NCI-H2171 treated with DMSO at 0.1 percent for 48 hours (cell line): Measurements from ENCODE around the gene AGPAT2.
"Not testable (repeated sequence)": the region's sequence is repeated elsewhere in the genome, so short reads cannot be mapped to it uniquely, and the experiment has no call there.

ENCODE experiments used
- DNase-seq: peaks from one replicate; lab custom pipeline; 2025; lab: John Stamatoyannopoulos, UW

Gene AGPAT2

DNA sequence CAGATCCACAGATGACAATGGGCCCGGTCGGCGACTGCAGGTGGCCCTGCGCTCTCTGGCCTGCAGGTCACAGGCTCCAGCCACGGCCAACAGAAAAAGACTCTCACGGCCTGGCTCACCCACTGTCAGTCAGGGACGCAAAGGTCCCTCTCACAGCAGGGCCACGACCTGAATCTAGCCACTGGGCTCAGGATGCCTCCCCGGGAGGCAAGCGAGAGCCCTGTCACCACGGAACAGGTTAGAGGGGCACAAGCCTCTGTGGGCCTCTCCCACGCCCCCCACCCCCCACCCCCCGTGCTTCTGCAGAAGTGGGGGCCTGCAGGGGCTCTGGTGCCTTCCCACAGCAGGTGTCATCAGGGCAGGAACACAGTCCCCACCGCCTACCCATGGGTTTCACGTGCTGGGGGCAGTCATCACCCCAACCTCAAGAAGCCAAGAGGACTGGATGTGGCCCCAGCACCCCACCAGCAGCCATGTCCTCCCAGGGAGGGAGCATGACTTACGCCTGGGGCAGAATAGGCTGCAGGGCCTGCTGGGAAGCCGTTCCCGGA, 41.8 kb downstream of the AGPAT2 start:
- no peak for DNase-seq

DNA sequence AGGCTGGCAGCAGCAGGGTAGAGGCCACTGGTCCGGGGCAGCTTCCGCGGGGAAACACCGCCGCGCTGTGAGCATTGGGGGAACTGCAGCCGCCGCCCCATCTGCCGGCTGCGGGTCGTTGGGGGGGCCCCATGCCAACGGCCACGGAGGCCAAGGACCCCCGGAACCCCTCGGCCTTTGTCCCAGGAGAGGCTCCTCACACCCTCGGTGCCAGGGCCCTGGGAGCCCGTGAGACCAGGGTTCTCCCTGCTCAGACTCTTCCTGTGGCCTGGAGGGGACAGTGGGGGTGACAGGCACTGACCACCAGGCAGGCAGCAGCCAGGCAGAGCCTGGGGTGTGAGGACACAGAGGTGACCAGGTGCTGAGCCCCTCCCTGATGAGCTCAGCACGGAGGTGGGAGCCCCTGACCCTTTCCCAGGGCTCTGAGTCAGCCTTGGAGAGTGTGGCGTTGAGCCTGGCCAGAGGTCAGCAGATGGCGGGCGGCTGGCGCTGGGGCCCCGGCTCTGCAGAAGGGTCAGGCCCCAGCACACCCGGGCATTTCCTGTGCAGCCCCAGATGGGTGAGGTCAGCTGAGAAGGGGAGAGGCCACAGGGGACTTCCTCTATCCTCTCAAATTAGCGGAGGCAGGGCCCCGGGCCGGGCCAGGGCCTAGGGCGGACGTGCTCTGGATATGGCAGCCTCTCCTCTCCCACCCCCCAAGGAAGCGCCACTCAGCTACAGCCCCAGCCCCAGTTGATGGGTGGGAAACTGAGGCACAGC, 42.5 kb downstream of the AGPAT2 start:
- no peak for DNase-seq

DNA sequence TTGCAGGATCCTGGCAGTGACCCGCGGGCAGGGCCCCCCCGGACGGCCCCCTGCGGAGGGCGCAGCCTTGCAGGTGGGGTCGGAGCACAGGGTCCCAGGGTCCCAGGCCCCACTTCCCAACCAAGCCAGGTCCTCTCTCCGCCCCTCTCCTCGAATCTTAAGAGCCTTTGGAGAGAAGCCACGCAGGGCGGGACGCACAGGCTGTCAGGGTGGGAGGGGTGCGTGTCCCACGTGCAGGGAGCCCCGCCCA, 43.0 kb downstream of the AGPAT2 start:
- peak; percentile 80 for DNase-seq

DNA sequence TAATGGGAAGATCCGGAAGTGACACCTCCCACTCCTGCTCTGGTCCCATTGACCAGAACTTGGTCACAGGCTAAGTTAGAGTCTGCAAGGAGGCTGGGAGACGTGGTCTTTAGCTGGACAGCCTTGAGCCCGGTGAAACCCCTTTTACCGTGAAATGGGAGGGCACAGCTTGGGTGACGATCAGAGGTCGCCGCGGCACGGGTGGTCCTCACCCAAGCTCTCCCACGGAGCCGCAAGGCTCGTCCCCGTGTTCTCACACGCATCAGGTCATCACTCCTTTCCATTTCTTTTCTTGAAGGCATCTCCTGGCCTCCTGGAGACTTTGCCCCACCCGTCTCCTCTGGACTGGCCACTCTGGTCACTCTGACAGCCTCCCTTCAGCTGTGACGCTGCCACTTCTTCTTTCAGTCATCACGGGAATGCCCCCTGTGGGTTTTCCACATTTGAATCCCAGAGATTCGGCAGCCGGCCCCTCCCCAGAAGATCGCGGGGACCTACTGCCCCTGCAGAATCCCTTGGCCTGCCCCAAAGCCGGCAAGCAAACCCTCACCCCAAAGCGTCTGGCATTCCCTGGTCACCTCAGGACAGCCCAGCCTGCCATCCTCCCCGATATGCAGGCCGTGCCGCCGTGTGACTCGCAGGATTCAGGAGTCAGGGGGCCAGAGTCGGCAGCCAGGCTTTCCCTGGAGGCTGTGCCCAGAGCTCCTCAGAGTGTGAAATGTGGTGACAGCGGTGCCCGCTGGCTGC, 43.5 kb downstream of the AGPAT2 start:
- no peak for DNase-seq

DNA sequence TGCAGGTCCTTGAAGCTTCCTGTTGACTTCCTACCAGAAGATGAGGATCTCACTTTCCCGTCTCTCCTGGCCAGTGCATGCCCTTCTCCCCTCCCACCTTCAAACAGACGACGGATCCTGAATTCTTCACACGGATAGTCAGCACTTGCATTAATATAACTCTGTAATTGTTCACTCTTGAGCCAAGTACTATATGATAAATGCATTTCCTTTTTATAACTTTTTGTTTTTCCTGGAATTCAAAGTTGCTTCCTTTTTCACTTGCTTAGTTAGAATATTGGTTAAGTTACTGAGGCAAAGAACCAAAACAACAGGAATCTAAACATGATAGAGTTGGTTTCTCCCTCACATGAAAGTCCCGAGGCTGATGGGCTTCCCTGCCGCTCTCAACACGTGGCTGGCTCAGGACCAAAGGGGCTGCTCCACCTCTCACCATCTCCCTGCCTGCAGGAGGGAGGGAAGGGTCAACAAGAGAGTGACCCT, 44.8 kb downstream of the AGPAT2 start:
- no peak for DNase-seq

DNA sequence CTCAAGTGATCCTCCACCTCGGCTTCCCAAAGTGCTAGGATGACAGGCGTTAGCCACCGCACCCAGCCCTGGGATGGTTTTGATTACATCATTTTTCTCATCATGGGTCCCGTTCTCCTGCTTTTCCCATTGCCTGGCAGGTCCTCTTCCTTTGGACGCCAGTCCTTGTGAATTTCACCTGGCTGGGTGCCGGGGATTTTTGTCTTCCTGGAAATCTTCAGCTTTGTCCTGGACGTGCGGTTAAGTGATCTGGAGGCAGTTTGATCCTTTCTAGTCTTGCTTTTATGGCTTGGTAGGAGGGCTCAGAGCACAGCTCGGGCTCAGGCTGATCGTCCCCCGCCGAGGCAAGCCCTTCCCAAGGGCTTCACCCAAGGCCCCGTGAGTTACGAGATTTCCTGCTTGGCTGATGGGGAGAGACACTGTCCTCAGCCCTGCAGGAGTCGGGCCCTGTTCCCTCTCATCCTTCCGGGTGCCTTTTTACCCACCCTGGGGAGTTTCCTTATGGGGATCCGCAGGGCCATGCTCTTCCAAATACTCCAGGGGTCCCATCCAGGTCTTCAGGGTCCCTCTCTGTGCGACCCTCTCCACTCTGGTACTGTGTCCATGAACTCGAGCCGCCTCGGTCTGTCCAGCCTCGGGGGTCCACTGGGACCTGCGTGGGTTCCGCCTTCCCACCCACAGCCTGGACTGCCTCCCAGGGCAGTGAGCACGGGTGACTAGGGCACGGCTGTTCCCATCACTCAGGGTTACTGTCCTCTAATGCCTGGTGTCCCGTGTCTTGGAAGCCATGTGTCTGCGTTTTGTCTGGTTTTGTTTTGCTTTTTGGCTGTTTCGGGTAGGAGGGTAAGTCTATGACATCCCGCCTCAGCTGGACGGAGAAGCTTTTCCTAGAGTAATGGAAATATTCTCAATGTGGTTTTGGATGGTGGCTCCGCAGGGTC, 46.8 kb downstream of the AGPAT2 start:
- DNase-seq, result no peak

DNA sequence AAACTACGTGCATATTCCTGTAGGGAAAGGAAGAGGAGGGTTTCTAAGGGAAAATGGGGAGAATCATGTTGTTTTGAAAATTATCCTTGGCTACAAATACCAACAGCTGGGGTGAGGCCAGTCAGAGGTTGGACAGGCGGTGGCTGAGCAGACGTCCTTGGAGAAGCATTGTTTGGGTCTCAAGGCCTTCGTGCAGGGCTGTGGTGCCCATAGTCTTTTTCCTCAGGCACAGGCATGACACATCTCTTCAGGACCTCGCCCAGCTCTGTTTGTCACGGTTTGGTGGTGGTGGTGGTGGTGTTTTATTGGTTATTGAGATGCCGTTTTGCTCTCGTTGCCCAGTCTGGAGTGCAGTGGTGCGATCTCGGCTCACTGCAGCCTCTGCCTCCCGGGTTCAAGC, 52.4 kb downstream of the AGPAT2 start:
- no peak for DNase-seq

DNA sequence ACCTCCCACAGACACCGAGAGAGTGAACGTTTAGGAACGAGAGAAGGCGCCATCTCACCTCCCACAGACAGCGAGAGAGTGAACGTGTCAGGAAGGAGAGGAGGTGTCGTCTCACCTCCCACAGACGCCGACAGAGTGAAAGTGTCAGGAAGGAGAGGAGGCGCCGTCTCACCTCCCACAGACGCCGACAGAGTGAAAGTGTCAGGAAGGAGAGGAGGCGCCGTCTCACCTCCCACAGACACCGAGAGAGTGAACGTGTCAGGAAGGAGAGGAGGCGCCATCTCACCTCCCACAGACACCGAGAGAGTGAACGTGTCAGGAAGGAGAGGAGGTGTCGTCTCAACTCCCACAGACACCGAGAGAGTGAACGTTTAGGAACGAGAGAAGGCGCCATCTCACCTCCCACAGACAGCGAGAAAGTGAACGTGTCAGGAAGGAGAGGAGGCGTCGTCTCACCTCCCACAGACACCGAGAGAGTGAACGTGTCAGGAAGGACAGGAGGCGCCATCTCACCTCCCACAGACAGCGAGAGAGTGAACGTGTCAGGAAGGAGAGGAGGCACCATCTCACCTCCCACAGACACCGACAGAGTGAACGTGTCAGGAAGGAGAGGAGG, 54.7 kb downstream of the AGPAT2 start:
- not testable (repeated sequence) for DNase-seq

DNA sequence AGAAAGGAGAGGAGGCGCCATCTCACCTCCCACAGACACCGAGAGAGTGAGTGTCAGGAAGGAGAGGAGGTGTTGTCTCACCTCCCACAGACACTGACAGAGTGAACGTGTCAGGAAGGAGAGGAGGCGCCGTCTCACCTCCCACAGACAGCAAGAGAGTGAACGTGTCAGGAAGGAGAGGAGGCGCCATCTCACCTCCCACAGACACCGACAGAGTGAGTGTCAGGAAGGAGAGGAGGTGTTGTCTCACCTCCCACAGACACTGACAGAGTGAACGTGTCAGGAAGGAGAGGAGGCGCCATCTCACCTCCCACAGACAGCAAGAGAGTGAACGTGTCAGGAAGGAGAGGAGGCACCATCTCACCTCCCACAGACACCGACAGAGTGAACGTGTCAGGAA, 55.2 kb downstream of the AGPAT2 start:
- not testable (repeated sequence) for DNase-seq

DNA sequence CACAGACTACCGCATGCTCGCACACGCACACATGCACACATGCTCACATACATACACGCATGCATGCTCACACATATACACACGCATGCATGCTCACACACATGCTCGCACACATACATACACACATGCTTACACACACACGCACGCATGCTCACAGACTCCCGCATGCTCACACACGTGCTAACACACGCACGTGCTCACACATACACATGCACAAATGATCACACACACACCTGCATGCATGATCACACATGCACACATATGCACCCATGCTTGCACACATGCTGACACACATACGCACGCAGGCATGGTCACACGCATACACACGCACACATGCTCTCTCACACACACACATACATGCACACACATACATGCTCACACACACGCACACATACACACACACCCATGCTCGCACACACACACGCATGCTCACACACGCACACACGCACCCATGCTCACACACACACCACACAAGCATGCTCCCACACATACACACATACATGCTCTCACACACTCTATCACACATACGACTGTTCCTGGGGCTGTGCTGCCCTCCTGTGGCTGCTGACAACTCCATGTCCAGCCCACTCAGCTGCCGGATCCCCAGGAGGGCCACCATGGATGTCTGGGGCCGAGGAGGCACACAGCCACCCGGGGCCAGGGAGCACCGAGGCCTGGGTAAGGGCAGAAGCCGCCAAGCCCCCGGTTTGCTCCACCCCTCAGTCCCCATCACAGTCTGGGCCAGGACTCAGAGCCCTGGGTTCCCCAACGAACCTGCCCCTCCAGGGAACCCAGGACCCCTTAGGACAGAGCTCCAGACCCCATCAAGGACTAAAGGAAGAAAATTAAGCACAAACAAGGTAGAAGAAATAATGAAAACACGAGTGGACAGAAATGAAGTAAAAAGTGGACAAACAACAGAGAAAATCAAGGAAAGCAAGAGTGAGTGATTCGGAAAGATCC, 55.9 kb downstream of the AGPAT2 start:
- DNase-seq, result peak; percentile 87

DNA sequence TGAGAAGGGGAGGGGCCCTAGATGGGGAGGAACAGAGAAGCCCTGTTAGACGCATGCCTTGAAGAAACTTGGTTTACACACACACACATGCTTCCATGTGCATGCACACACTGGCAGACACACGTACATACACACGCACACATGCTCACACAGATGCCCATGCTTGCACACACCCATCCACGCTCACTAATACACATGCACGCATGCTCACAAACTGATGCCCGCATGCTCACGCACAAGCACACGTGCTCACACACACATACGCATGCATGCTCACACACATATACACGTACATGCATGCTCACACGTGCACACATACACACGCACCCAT, 56.6 kb downstream of the AGPAT2 start:
- no peak for DNase-seq

DNA sequence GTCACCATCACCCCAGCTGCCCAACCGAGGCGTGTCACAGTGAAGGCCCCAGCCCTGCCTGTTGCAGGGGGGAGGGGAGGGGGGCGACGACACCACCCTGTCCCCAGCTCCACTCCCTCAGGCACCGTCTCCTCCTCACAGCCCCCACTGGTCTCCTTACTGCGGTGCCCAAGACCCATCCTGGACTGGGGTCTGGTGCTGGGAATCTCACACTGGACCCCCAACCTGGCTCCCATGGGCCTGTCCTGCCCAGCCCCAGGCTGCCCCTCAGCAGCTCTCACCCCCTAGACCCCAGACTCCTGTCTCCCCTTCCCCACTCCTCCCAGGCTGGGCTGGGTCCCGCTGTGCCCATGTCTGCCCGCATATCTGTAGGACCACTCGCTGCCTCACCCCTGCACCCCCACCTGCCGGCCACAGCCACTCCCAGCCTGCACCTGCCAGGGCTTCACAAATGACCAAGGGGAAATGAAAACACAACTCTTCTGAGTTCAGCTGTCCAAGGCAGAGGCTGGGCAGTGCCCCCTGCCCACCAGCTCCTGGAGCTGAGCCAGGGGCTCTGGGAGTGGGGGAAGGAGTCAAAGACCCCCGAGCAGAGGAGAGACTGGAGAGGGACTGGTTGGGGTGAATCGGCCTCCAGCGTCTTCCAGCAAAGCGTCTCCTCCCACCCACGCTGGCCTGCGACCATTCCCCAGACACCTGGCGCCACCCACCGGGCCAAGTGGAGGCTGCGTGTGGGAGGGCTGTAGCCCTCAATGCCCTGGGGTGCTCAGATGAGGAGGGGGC, 57.2 kb downstream of the AGPAT2 start:
- DNase-seq, result peak; percentile 83

DNA sequence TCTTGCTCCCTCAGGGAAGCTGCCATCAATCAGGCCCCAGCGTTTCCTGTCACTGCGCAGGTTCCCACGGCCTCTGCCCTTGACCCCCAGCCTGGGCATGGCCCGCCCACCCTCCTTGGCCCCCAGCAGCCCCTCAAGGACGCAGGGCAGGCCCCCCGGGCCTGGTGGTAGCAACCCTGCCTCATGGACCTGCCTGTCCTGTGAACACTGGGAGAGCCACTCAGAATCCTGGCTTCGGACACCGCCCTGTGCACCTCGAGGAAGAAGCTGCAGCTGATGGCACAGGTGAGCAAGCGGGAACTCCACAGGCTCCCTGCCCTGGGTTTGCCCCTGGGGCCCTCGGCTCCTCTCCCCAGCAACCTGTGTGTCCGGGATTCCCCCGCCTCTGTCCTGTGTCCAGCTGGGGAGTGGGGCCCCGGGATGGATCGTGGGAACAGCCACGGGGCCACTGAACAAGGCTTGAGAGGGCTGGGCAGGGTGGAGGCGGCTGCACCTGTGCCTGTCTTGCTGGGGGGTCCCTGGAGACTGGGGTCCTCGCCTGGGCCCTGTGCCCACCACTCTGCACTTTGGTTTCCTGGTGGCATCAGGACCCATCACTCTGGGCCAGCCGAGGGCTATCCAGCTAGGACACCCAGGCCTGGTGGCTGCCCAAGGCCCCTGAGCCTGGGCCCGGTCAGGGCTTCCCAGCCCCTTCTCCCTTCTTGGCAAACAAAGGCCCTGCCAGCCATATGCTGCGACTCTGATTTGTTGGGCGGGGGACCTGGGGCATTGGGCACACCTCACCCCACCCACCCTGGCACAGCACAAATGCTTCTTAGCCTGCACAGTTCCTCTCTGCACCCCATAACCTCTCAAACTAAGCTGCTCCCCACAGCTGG, 58.0 kb downstream of the AGPAT2 start:
- peak; percentile 68 for DNase-seq

DNA sequence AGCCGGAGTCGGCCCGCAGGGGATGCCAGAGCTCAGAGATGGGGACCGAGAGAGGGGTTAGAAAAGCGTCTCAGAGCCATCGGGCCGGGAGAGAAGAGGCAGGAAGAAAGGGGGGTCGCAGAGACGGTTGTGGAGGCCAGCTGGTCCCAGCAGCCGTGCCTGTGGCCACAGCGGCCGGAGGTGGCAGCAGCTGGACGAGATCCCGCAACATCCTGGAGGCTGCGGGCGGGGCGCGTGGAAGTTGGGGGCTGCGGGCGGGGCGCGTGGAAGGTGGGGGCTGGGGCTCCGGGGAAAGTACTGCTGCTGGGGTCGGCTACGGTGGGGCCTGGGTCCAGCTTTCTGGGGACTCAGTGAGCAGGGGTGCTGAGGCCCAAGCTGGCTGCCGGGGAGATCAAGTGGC, 59.0 kb downstream of the AGPAT2 start:
- DNase-seq, result no peak

DNA sequence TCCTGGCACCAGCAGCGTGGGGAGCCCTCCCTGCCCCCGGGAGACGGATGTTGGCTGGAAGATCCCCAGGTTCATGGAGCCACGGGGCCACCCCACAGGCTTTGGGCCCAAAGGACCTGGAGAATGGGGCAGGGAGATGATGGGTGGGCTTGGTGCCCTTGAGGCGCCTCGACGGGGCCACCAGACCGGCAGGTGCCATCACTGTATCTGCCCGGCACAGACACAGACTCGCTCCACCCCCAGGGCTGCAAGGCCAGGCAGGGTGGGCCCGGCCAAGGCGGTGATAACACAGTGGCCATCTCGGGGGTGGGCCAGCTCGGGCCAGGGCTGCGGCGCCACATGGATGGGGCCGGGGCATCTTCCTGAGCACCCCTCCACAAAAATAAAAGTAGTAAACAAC, 59.6 kb downstream of the AGPAT2 start:
- no peak for DNase-seq

DNA sequence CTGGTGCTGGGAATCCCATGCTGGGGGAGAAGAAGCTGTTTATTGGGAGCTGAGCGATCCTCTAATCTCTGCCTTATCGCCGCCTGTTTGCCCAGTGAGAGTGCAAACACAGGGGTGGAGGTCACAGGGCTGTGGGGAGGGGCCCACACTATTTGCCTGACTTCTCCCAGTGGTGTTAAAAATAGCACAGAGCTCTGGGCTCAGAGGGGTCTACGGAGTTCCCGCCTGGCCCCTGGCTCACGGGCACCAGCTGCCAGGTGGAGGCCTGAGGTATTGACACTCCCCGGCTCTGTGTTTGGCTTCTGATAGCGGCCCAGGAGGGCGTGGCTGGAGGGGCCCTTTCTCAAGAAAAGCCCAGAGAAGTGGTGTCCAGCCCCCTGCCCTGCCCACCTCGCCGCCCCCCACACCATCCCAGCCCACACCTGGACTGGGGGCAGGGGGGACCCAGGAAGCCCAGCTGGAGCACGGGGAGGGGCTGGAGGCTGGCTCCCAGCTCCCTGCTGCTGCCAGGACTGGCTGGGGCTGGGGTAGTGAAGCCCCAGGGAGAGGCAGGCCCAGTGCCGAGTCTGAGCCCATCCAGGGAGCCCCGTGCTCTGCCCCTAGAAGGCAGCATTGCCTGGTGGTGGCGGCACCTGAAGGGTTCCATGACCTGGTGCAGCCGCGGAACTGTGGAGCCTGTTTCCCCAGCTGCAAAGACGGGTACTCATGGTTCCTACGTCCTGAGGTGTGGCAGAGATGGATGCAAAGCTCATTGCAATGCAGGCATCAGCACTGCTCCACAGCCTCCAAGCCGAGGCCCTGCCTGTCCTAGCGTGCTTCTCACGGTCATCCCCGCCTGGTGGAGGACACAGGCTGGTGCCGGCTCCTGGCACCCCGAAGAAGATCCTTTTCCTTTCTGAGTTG, 60.3 kb downstream of the AGPAT2 start:
- peak; percentile 81 for DNase-seq

DNA sequence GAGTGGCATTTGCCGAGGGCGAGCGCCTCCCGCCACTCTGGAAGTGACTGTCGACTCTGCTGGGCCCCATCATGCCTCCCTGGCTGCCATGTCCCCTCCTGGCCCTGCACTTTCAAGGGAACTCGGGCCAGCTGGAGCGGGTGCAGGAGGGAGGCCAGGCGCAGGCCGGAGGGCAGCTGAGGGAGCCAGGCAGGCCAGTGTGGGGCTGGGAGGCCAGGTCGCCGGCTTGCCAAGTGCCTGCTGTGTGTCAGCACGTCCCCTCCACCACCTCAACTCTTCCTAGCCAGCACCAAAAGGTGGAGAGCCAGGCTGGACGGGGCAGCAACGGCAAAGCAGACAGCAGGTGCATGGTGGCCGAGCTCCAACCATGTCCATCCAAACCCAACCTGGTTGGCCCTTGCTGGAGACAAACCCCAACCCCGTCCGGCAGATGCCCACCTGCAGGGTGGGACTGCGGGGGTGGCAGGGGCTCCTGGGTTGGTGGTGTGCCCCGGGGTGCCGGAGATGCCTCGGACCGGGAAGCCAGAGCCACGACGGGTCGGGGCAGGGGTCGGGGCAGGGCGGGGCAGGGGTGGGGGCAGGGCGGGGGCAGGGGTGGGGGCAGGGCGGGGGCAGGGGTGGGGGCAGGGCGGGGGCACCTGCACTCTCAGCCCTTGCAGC, 61.1 kb downstream of the AGPAT2 start:
- DNase-seq, result no peak
